K562 (cell line): ENCODE measurements around the gene FHIT. TPM values are rescaled to one million over a fixed set of nuclear protein-coding genes. Genes with fewer than 3 reads are reported as not detected.

Source experiments
- ATAC-seq: fragments of 200-7000 bp; cut with Tn5 transposase; 3 replicates; pipeline ENCODE4 v1.9.1; 2020; ENCODE audit warnings: moderate library complexity
- BruUV-seq: library from RNA; stranded (reverse); fragments of 400-500 nt; replicated peaks from 2 replicates; lab custom pipeline; 2021; lab: Mats Ljungman, UMichigan
- CTCF ChIA-PET: fragments of 300-600 bp; formaldehyde crosslinking; extraction: SDS; loops from one replicate; lab custom pipeline; 2021; ENCODE audit warnings: low intra/inter-chr PET ratio; lab: Yijun Ruan, JAX
- POLR2A ChIA-PET: fragments of 300-600, 350-650 bp; sonication (Branson Sonifier 250); formaldehyde crosslinking; extraction: SDS; loops from one replicate; lab custom pipeline; 2021; ENCODE audit warnings: antibody characterized with exemption, inconsistent platforms; lab: Yijun Ruan, JAX
- DNase-seq, 4 experiments: peaks; one replicate each; pipeline versions ENCODE4 v3.0.0 to v3.0.0-alpha.2; 2011 to 2018; ENCODE audit warnings: low spot score in 3 of 4, mixed read lengths in 3 of 4; ENCODE audit errors: extremely low read depth in 1 of 4
- FAIRE-seq: peaks from 2 replicates; lab custom pipeline; 2011; peaks lifted over from hg19 to GRCh38; lab: Jason Lieb, UNC
- H2AFZ ChIP-seq: 2 replicates; pipeline ENCODE4 v1.6.0; 2011; ENCODE audit warnings: low read depth, low read length, control low read depth, inconsistent platforms
- H3K27ac ChIP-seq: fragments of 200-600 bp; 3 replicates; pipeline ENCODE4 v1.8.0; 2011; ENCODE audit warnings: low read depth, mild to moderate bottlenecking, control low read depth, inconsistent platforms, low read length, moderate library complexity, mixed read lengths; ENCODE audit errors: extremely low read depth
- H3K27me3 ChIP-seq, 2 experiments: fragments of 300-600 bp in 1 of 2; 2 replicates in 1 of 2; 3 replicates in 1 of 2; pipeline versions ENCODE4 v1.6.0 to v1.8.0; 2011; ENCODE audit warnings: inconsistent platforms in 2 of 2, low read length in 2 of 2, mild to moderate bottlenecking in 1 of 2, mixed read lengths in 1 of 2, moderate library complexity in 1 of 2; ENCODE audit not compliant: control insufficient read depth in 2 of 2, insufficient read depth in 2 of 2
- H3K36me3 ChIP-seq: fragments of 300-600 bp; 3 replicates; pipeline ENCODE4 v1.8.0; 2011; ENCODE audit warnings: mild to moderate bottlenecking, low read length, inconsistent platforms; ENCODE audit not compliant: control insufficient read depth, insufficient read depth
- H3K4me1 ChIP-seq, 2 experiments: fragments of 200-600 bp in 1 of 2; replicated peaks in 1 of 2; 2 replicates in 1 of 2; 3 replicates in 1 of 2; pipeline versions ENCODE4 v1.5.1 to v1.8.0; 2011; ENCODE audit warnings: inconsistent platforms in 2 of 2, low read length in 2 of 2, mild to moderate bottlenecking in 1 of 2, mixed read lengths in 1 of 2, moderate library complexity in 1 of 2; ENCODE audit not compliant: control insufficient read depth in 2 of 2, insufficient read depth in 2 of 2
- H3K4me2 ChIP-seq: 2 replicates; pipeline ENCODE4 v1.6.1; 2011; ENCODE audit warnings: low read length, control low read depth, inconsistent platforms, mixed read lengths; ENCODE audit not compliant: insufficient read depth
- H3K4me3 ChIP-seq: fragments of 200-600 bp; sonication (generic), shearing (Covaris generic); 2 replicates; pipeline ENCODE4 v1.5.1; 2016; ENCODE audit warnings: control low read depth, inconsistent platforms
- H3K79me2 ChIP-seq: fragments of 200-600 bp; 3 replicates; pipeline ENCODE4 v1.8.0; 2011; ENCODE audit warnings: low read length, inconsistent platforms; ENCODE audit not compliant: control insufficient read depth, insufficient read depth
- H3K9ac ChIP-seq, 2 experiments: 2 replicates each; pipeline versions ENCODE4 v1.6.0 to v1.6.1; 2011; ENCODE audit warnings: low read depth in 2 of 2, low read length in 2 of 2, control low read depth in 1 of 2, inconsistent platforms in 1 of 2, mild to moderate bottlenecking in 1 of 2, mixed read lengths in 1 of 2; ENCODE audit not compliant: insufficient read depth in 1 of 2
- H3K9me1 ChIP-seq: one replicate; pipeline ENCODE4 v1.6.0; 2011; ENCODE audit warnings: inconsistent platforms, mild to moderate bottlenecking, low read length, moderate library complexity; ENCODE audit not compliant: control insufficient read depth, insufficient read depth
- H3K9me3 ChIP-seq: replicated peaks from 2 replicates; pipeline ENCODE4 v1.5.1; 2011; ENCODE audit warnings: low read depth, low read length, inconsistent platforms; ENCODE audit not compliant: control insufficient read depth, insufficient read depth
- H4K20me1 ChIP-seq: replicated peaks from 2 replicates; pipeline ENCODE4 v1.6.1; 2011; ENCODE audit warnings: low read length, inconsistent platforms, mixed read lengths; ENCODE audit not compliant: control insufficient read depth, insufficient read depth
- ADNP ChIP-seq: fragments of 200-800 bp; sonication (Bioruptor generic); IDR thresholded peaks from 2 replicates; pipeline ENCODE4 v1.6.1; 2016; ENCODE audit warnings: missing genetic modification characterization, missing compliant biosample characterization
- CHCHD3 ChIP-seq: fragments of 250-450 bp; sonication (Bioruptor Pico); IDR thresholded peaks from 2 replicates; pipeline ENCODE4 v2.1.2; 2022; ENCODE audit warnings: mild to moderate bottlenecking
- HOXB6 ChIP-seq: fragments of 250-450 bp; sonication (Bioruptor Pico); IDR thresholded peaks from 2 replicates; pipeline ENCODE4 v1.5.1; 2022; ENCODE audit warnings: mild to moderate bottlenecking, borderline replicate concordance
- ZC3H4 ChIP-seq: sonication (generic); formaldehyde crosslinking; IDR thresholded peaks from 2 replicates; pipeline ENCODE4 v1.9.0; 2021; ENCODE audit warnings: missing genetic modification reagents, borderline replicate concordance
- ZNF324 ChIP-seq: fragments of 250-450 bp; sonication (Bioruptor Pico); IDR thresholded peaks from 2 replicates; pipeline ENCODE4 v1.4.0; 2020; ENCODE audit warnings: mild to moderate bottlenecking
- WGBS: fragments of 100-300 bp; shearing (Covaris generic); methylation state at CpG from one replicate; pipeline ENCODE4 v1.1.6; 2016; ENCODE audit warnings: low coverage, mixed read lengths; ENCODE audit not compliant: insufficient coverage; ENCODE audit errors: missing lambda C conversion rate; 5-methylcytosine and 5-hydroxymethylcytosine counted together
- in situ Hi-C: fragments of 300-500 bp; cut with MboI; formaldehyde crosslinking; loops from 4 replicates; pipeline ENCODE4 v1.15.0; 2018; ENCODE audit warnings: inconsistent platforms, mixed read lengths
- intact Hi-C: fragments of 100-400 bp; cut with micrococcal nuclease; formaldehyde crosslinking; loops from 2 replicates; pipeline ENCODE4 v1.14.2; 2022
- polyA plus RNA-seq, 8 experiments: library from polyadenylated mRNA; depleted of rRNA in 4 of 8; stranded (reverse) in 5 of 8; unstranded in 3 of 8; fragments of >200 nt; fragmentation: Nextera tagmentation in 2 of 8; fragmentation: Illumina TruSeq in 1 of 8; extraction: Ambion mirVana in 2 of 8; extraction: Trizol in 1 of 8; gene quantifications; 2 replicates each; pipeline versions ENCODE4 v1.2.1 to v1.2.3, GENCODE V29; 2011 to 2014; ENCODE audit warnings: inconsistent platforms in 1 of 8, missing spikeins in 1 of 8
- total RNA-seq, 7 experiments: library from RNA; depleted of rRNA in 6 of 7; stranded (reverse); fragments of >200 nt in 6 of 7; fragmentation: Illumina TruSeq in 2 of 7; extraction: Trizol in 2 of 7; gene quantifications; 2 replicates each; pipeline versions ENCODE4 v1.2.1 to v1.2.3, GENCODE V29; 2011 to 2021; ENCODE audit warnings: low replicate concordance in 1 of 7
- TF ChIP-seq, protein P1 (sequence below): sonication (generic); formaldehyde crosslinking; IDR thresholded peaks from 2 replicates; pipeline ENCODE4 v1.8.0; 2022; ENCODE audit warnings: missing genetic modification reagents, mild to moderate bottlenecking, borderline replicate concordance
- TF ChIP-seq, protein P2 (sequence below): fragments of 200-800 bp; sonication (Bioruptor generic); IDR thresholded peaks from 2 replicates; pipeline ENCODE4 v1.6.1; 2016; ENCODE audit warnings: missing genetic modification characterization, missing compliant biosample characterization
- TF ChIP-seq, protein P3 (sequence below): conservative IDR thresholded peaks from 2 replicates; pipeline ENCODE4 v1.6.1; 2011; ENCODE audit warnings: low read depth, mild to moderate bottlenecking, low read length; ENCODE audit not compliant: control insufficient read depth

FHIT gene
- total and polyA plus RNA-seq, 9 of the 15 experiments (the other 6 are each of a cell fraction or from before 2014, with no cell fraction given), result 1.7 to 9.1 (median 4.3) TPM

DNA sequence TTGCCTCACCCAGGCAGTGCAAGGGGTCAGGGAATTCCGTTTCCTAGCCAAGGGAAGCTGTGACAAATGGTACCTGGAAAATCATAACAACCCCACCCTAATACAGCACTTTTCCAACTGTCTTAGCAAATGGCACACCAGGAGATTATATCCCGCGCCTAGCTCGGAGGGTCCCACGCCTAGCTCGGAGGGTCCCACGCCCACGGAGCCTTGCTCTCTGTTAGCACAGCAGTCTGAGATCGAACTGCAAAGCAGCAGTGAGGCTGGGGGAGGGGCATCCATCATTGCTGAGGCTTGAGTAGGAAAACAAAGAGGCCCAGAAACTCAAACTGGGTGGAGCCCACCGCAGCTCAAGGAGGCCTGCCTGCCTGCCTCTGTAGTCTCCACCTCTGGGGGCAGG is 208.1 kb downstream of the FHIT start (continued):
- TF ChIP-seq, protein P1, sequence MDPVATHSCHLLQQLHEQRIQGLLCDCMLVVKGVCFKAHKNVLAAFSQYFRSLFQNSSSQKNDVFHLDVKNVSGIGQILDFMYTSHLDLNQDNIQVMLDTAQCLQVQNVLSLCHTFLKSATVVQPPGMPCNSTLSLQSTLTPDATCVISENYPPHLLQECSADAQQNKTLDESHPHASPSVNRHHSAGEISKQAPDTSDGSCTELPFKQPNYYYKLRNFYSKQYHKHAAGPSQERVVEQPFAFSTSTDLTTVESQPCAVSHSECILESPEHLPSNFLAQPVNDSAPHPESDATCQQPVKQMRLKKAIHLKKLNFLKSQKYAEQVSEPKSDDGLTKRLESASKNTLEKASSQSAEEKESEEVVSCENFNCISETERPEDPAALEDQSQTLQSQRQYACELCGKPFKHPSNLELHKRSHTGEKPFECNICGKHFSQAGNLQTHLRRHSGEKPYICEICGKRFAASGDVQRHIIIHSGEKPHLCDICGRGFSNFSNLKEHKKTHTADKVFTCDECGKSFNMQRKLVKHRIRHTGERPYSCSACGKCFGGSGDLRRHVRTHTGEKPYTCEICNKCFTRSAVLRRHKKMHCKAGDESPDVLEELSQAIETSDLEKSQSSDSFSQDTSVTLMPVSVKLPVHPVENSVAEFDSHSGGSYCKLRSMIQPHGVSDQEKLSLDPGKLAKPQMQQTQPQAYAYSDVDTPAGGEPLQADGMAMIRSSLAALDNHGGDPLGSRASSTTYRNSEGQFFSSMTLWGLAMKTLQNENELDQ (CRISPR knock-in tag), result no peak
- no peak for TF ChIP-seq CHCHD3 (CRISPR knock-in tag)

DNA sequence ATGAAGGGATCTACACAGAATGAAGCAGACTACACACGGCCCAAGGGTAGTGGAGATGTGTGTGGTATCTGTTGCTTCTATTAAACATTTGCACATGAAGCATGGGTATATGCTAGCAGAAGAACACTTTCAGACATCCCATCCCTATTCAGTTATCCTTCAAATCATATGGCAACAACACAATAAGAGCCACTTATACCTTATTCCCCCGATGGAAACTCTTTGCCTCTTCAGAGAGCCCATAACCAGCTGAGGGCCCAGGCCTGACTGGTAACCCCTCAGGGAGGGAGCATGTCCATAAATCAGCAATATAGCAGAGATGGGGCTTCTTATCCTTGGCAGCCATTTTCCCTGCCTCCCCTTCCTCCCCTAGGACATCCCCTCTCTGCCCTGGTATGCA is 210.6 kb downstream of the FHIT start:
- TF ChIP-seq, protein P2, sequence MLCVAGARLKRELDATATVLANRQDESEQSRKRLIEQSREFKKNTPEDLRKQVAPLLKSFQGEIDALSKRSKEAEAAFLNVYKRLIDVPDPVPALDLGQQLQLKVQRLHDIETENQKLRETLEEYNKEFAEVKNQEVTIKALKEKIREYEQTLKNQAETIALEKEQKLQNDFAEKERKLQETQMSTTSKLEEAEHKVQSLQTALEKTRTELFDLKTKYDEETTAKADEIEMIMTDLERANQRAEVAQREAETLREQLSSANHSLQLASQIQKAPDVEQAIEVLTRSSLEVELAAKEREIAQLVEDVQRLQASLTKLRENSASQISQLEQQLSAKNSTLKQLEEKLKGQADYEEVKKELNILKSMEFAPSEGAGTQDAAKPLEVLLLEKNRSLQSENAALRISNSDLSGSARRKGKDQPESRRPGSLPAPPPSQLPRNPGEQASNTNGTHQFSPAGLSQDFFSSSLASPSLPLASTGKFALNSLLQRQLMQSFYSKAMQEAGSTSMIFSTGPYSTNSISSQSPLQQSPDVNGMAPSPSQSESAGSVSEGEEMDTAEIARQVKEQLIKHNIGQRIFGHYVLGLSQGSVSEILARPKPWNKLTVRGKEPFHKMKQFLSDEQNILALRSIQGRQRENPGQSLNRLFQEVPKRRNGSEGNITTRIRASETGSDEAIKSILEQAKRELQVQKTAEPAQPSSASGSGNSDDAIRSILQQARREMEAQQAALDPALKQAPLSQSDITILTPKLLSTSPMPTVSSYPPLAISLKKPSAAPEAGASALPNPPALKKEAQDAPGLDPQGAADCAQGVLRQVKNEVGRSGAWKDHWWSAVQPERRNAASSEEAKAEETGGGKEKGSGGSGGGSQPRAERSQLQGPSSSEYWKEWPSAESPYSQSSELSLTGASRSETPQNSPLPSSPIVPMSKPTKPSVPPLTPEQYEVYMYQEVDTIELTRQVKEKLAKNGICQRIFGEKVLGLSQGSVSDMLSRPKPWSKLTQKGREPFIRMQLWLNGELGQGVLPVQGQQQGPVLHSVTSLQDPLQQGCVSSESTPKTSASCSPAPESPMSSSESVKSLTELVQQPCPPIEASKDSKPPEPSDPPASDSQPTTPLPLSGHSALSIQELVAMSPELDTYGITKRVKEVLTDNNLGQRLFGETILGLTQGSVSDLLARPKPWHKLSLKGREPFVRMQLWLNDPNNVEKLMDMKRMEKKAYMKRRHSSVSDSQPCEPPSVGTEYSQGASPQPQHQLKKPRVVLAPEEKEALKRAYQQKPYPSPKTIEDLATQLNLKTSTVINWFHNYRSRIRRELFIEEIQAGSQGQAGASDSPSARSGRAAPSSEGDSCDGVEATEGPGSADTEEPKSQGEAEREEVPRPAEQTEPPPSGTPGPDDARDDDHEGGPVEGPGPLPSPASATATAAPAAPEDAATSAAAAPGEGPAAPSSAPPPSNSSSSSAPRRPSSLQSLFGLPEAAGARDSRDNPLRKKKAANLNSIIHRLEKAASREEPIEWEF (CRISPR knock-in tag), result no peak
- TF ChIP-seq HOXB6, result no peak
- TF ChIP-seq ADNP (tag), result no peak
- TF ChIP-seq ZC3H4, result no peak
- TF ChIP-seq ZNF324, result no peak
- TF ChIP-seq, protein P3, sequence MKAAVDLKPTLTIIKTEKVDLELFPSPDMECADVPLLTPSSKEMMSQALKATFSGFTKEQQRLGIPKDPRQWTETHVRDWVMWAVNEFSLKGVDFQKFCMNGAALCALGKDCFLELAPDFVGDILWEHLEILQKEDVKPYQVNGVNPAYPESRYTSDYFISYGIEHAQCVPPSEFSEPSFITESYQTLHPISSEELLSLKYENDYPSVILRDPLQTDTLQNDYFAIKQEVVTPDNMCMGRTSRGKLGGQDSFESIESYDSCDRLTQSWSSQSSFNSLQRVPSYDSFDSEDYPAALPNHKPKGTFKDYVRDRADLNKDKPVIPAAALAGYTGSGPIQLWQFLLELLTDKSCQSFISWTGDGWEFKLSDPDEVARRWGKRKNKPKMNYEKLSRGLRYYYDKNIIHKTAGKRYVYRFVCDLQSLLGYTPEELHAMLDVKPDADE, result no peak
- H3K27me3 ChIP-seq, result no peaks in the 10 kb centered on the region
- DNase-seq (no peak), FAIRE-seq (no peak), ATAC-seq (no peak)
- intact Hi-C loops (no loop called here), in situ Hi-C loops (no loop called here)
- H3K36me3 ChIP-seq, result no peaks in the 10 kb centered on the region
- no peak overlapping the region for H3K27ac ChIP-seq
- no TSS peak for BruUV-seq
- POLR2A ChIA-PET, result interaction anchor here (0.7 kb wide), 1 partner anchor 488 kb away, joined by 5 read pairs; no protein-coding TSS in a partner anchor
- no peaks in the 10 kb centered on the region for H3K79me2 ChIP-seq
- H2AFZ ChIP-seq, result no peak overlapping the region
- CTCF ChIA-PET, result no interaction called here
- H4K20me1 ChIP-seq, result no peaks in the 10 kb centered on the region
- H3K4me1 ChIP-seq, result no peaks in the 10 kb centered on the region
- no peaks in the 10 kb centered on the region for H3K9me1 ChIP-seq
- no peak overlapping the region for H3K9ac ChIP-seq
- H3K4me3 ChIP-seq, result no peak overlapping the region
- WGBS, result 9% methylated on average over 1 of the region's 2 CpGs
- H3K9me3 ChIP-seq, result no peaks in the 10 kb centered on the region
- H3K4me2 ChIP-seq, result no peak overlapping the region
